Tongue (tissue), 2 donors: Measurements from ENCODE around the gene EFCC1. TPM values are rescaled to one million over a fixed set of nuclear protein-coding genes. Genes with fewer than 3 reads are reported as not detected.
A peak's percentile ranks its signal among the peaks of the same experiment; 100 is the strongest.
"Not testable (repeated sequence)": the region's sequence is repeated elsewhere in the genome, so short reads cannot be mapped to it uniquely, and the experiment has no call there.

ENCODE experiments used
- DNase-seq: peaks from one replicate; pipeline ENCODE4 v3.0.0-alpha.2; 2015
- total RNA-seq: library from RNA; depleted of rRNA; stranded (reverse); fragments of >200 nt; gene quantifications from one replicate; pipeline ENCODE4 v1.2.3, GENCODE V29; 2014

The EFCC1 gene
- total RNA-seq, 1 donor from 2014 or later: 1.3 TPM

DNA sequence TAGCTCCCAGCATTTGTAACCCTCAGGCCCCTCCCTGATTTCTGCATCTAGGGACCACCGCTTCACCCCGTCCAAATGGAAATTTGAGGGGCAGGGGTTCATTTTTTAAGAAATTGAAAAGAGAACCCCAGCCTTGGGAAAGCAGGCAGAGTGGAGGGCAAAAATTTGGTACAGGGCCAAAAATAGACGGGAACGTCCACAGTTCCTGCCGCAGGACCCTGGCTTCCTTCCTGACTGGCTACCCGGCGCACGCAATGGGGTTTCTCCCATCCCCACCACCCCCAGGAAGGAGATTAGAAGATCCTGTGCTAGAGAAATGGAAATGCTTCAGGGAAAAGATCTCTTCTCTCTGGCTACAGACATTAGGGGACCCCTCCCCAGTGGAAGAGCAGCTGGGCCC, 80.4 kb downstream of the EFCC1 start:
- DNase-seq: no peak

DNA sequence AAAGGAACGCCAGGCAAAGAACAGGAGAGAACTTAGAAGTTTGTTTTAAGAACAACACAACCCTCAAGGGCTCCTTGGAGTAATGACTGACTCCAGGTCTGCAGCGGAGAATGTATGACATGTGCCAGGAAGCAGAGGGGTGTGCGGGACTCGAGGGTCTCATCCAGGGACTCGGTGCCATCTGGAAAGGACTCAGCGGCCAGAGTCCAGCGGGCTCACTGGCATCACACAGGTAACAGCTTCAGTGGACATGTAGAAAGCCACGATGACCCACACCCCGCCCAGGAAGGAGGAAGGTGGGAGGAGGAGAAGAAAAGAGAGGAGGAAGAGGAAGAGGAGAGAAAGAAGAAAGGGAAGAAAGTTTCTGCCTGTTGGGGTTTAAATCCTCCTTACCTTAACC, 80.9 kb downstream of the EFCC1 start:
- no peak for DNase-seq

DNA sequence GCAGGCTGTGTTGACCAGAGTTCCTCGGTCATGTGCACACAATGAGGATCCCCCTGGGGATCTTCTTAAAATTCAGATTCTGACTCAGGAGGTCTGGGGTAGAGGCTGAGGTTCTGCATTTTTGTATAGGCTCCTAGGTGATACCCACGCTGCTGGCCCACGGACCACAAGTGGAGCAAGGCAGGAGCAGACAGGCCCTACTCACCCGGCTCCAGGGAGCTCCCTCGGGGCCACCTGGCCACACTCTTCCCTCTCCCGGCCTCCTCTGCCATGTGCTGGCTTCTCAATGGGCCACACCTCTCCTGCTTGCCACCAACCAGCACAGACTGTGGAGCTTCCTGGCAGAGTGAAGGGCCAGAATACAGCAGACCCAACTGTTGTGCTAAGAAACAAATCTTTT, 83.4 kb downstream of the EFCC1 start:
- DNase-seq: no peak

DNA sequence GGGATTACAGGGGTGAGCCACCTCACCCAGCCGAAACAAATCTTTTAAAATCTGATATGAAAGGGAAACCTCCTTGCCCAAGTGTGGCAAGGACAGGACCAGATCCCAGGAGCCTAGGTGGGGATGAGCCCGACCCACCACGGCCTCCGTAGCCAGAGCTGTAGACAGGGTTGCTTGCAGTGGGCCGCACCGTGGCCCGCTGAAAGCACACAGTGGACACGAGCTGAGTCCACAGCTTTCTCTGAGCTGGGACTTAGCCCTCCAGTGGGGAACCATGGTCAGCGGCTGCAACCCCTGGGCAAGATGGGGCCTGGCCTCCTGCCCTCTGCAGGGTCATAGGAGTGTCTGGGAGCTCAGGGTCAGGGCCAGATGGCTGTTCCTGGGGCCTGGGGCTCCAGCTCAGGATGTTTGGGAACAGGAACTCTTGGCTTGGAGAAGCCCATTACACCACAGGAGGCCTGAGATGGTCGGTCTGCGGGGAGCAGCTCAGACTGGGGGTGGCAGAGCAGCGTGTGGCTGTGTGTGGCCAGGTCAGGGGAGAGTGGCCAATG, 84.1 kb downstream of the EFCC1 start:
- no peak for DNase-seq

DNA sequence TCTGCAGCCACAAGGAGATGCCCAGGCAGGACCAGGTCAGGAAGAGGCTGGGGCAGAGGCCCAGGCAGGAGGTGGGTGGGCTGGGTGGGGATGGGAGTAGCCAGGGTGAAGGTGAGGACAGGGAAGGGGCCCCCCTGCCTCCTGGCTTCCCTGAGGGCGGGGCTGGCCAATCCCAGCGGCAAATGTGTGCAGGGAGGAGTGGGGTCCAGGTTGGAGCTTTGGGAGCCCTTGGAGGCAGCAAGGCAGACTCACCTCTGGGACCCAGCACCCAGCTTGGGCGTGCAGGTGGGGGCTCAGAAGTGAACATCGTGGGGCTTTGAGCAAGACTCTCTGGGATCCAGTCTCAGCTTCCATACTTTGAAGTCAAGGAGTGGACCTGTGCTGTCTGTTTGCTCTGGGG, 84.7 kb downstream of the EFCC1 start:
- no peak for DNase-seq

DNA sequence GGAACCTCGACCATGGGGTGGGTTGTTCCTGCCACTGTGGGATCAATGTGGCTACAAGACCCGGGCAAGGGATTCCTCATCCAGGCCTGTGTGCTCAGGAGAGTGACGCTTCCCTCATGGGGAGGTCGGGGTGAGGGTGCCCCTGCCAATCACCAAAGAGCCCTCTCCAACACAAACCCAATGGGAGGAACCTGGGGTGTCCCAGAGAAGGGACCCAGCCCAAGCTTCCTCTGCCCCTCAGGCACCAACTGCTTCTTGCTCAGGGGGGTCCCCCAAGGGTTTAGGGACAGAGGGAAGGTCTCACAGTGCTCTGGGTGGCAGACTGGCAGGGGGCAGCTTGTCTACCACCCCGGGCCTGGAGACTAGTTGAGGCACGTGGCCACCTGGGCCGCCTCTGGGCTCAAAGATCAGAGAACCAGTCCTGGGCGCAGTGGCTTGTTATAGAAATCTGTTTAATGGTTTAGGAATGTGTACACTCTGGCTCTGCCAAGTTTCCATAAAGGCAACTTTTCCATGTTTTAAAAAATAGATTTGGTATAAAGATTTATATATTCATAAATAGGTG, 86.1 kb downstream of the EFCC1 start:
- peak; percentile 51 for DNase-seq

DNA sequence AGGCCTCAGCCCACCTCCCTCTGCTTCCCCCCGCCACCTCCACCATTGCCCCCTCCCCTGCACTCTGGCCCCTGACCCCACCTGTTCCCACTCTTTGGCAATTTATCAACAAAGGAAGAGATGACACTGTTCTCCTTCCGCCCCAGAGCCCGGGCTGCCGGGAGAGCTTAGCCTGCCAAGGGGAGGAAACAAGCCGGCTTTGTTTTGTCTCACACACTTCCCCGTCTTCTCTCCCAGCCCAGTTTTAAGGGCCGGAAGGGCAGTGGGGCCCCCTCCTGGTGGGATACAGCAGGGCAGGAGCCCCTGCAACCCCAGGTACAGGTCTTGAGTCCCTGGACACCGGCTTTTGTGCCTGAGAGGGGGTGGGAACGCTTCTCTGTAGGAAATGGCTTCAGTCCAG, 86.8 kb downstream of the EFCC1 start:
- DNase-seq: peak; percentile 60

DNA sequence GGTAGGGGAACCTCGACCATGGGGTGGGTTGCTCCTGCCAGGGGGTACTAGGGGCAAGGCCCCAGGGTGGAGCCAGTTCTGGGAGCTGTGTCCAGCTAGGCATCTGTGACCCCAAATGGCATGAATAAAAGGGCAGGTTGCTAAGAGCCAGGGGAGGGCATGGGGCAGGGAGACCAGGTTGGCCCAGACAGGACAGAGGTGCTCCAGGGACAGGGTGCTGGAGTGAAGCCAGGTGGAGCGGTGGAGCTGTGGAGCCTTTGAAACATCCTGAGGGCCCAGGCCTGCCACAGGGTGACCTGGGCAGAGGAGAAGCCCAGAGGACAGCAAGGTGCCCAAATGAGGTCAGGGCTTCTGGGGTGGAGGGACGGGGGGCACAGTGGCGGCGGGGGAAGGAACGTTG, 87.2 kb downstream of the EFCC1 start:
- DNase-seq: not testable (repeated sequence)

Other genes starting within 250 kb of the EFCC1 start
- 36.7 TPM for gene ACAD9, start 121.7 kb upstream of the EFCC1 start, total RNA-seq
- gene CFAP92, start 7.2 kb upstream of the EFCC1 start, total RNA-seq: 0.10 TPM
- gene GP9, start 59.5 kb downstream of the EFCC1 start, total RNA-seq: not detected
- gene RAB43, start 120.5 kb downstream of the EFCC1 start, total RNA-seq: 10.4 TPM
- 33.7 TPM for gene ISY1, start 159.8 kb downstream of the EFCC1 start, total RNA-seq
- gene CNBP, start 182.6 kb downstream of the EFCC1 start, total RNA-seq: 400 TPM
- 110 TPM for gene COPG1, start 248.3 kb downstream of the EFCC1 start, total RNA-seq